Transverse colon (tissue), 4 donors: ENCODE measurements around the gene ACTL6B.

Source experiments
- EP300 ChIP-seq: sonication (generic); formaldehyde crosslinking; IDR thresholded peaks from one replicate; pipeline ENCODE4 v1.6.1; 2017; ENCODE audit warnings: antibody characterized with exemption, low read depth
- POLR2A ChIP-seq: fragments of 450-650 bp; IDR thresholded peaks from one replicate; pipeline ENCODE4 v1.6.1; 2016; ENCODE audit warnings: antibody characterized with exemption, mild to moderate bottlenecking, moderate library complexity
- POLR2AphosphoS5 ChIP-seq, 3 donors: sonication (generic); formaldehyde crosslinking; IDR thresholded peaks; one replicate each; pipeline ENCODE4 v1.6.1; 2016; ENCODE audit warnings: antibody characterized with exemption in 3 of 3
- TF ChIP-seq, protein P1 (sequence below), 5 experiments: fragments of 200-600 bp in 3 of 5; fragments of 450-650 bp in 2 of 5; sonication (generic) in 3 of 5; IDR thresholded peaks; 1 replicate in 2 of 5; 2 replicates in 3 of 5; pipeline ENCODE4 v1.5.1; 2016 to 2017; ENCODE audit warnings: antibody characterized with exemption in 5 of 5, inconsistent platforms in 3 of 5, mild to moderate bottlenecking in 2 of 5, moderate library complexity in 1 of 5

GRCh38 chr7:100620804-100621203 lies 35.4 kb downstream of the ACTL6B start:
- TF ChIP-seq, protein P1, sequence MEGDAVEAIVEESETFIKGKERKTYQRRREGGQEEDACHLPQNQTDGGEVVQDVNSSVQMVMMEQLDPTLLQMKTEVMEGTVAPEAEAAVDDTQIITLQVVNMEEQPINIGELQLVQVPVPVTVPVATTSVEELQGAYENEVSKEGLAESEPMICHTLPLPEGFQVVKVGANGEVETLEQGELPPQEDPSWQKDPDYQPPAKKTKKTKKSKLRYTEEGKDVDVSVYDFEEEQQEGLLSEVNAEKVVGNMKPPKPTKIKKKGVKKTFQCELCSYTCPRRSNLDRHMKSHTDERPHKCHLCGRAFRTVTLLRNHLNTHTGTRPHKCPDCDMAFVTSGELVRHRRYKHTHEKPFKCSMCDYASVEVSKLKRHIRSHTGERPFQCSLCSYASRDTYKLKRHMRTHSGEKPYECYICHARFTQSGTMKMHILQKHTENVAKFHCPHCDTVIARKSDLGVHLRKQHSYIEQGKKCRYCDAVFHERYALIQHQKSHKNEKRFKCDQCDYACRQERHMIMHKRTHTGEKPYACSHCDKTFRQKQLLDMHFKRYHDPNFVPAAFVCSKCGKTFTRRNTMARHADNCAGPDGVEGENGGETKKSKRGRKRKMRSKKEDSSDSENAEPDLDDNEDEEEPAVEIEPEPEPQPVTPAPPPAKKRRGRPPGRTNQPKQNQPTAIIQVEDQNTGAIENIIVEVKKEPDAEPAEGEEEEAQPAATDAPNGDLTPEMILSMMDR (IDR thresholded peaks at IDR 0.05) = no peak
- TF ChIP-seq POLR2A = no peak
- no peak for TF ChIP-seq POLR2AphosphoS5 (IDR thresholded peaks at IDR 0.05)
- TF ChIP-seq EP300 = no peak
